ENCODE results near the gene BEGAIN. TPM values are rescaled to one million over a fixed set of nuclear protein-coding genes. Genes with fewer than 3 reads are reported as not detected.

The BEGAIN gene
- polyA plus RNA-seq, 1 donor from 2014 or later: 10.9 TPM

GRCh38 chr14:100581228-100582145, 5.7 kb downstream of the BEGAIN start:
- H3K79me2 ChIP-seq (replicated peaks; ENCODE audit: insufficient read depth, low read length): no peaks in the 10 kb centered on the region
- H3K27ac ChIP-seq (ENCODE audit: low read length): no peak overlapping the region
- H3K9ac ChIP-seq (ENCODE audit: low read length): no peak overlapping the region
- H2AFZ ChIP-seq (ENCODE audit: low read depth, low read length): no peak overlapping the region
- no peaks in the 10 kb centered on the region for H4K20me1 ChIP-seq (ENCODE audit: insufficient read depth)
- no peak overlapping the region for H3K4me3 ChIP-seq (ENCODE audit: low read length)
- TF ChIP-seq EZH2 (IDR thresholded peaks at IDR 0.05; ENCODE audit: borderline replicate concordance, insufficient read depth, low read length, poor library complexity, severe bottlenecking) (no peak), MXI1 (conservative IDR thresholded peaks at IDR 0.05; ENCODE audit: poor library complexity, severe bottlenecking) (no peak), POLR2AphosphoS5 (IDR thresholded peaks at IDR 0.05) (no peak), REST (IDR thresholded peaks at IDR 0.05; ENCODE audit: borderline replicate concordance) (no peak), SMC3 (conservative IDR thresholded peaks at IDR 0.05; ENCODE audit: poor library complexity) (no peak), CTCF (IDR thresholded peaks at IDR 0.05; ENCODE audit: poor library complexity, severe bottlenecking) (no peak), EP300 (conservative IDR thresholded peaks at IDR 0.05; ENCODE audit: poor library complexity, severe bottlenecking) (no peak)
- H3K4me2 ChIP-seq (ENCODE audit: low read length): no peak overlapping the region
- H3F3A ChIP-seq (ENCODE audit: insufficient read depth, low read length, poor library complexity, severe bottlenecking): no peaks in the 10 kb centered on the region
- H3K36me3 ChIP-seq (ENCODE audit: insufficient read depth, low read length): no peaks in the 10 kb centered on the region
- no peaks in the 10 kb centered on the region for H3K9me3 ChIP-seq (ENCODE audit: low read length)
- no peaks in the 10 kb centered on the region for H3K9me2 ChIP-seq (ENCODE audit: insufficient read depth, low read length)
- no peaks in the 10 kb centered on the region for H3K27me3 ChIP-seq (ENCODE audit: insufficient read depth, low read depth, low read length)

- Histone ChIP-seq H4K20me1 (ENCODE audit: insufficient read depth) (no peaks in the 10 kb centered on the region), H3K4me3 (ENCODE audit: low read length) (no peak overlapping the region), H3K27me3 (ENCODE audit: insufficient read depth, low read depth, low read length) (no peaks in the 10 kb centered on the region), H2AFZ (ENCODE audit: low read depth, low read length) (no peak overlapping the region), H3K9me2 (ENCODE audit: insufficient read depth, low read length) (no peaks in the 10 kb centered on the region), H3F3A (ENCODE audit: insufficient read depth, low read length, poor library complexity, severe bottlenecking) (no peaks in the 10 kb centered on the region), H3K27ac (ENCODE audit: low read length) (no peak overlapping the region), H3K4me2 (ENCODE audit: low read length) (no peak overlapping the region), H3K9me3 (ENCODE audit: low read length) (no peaks in the 10 kb centered on the region), H3K9ac (ENCODE audit: low read length) (no peak overlapping the region), H3K79me2 (replicated peaks; ENCODE audit: insufficient read depth, low read length) (no peaks in the 10 kb centered on the region), H3K36me3 (ENCODE audit: insufficient read depth, low read length) (no peaks in the 10 kb centered on the region)
- no peak for TF ChIP-seq REST (IDR thresholded peaks at IDR 0.05; ENCODE audit: borderline replicate concordance)
- no peak for TF ChIP-seq RAD21 (conservative IDR thresholded peaks at IDR 0.05)
- no peak for TF ChIP-seq EP300 (conservative IDR thresholded peaks at IDR 0.05; ENCODE audit: poor library complexity, severe bottlenecking)
Measured at GRCh38 chr14:100580316-100581227, 6.6 kb downstream of the BEGAIN start.
